ENCODE measurements around the gene ATP1A3. TPM values are rescaled to one million over a fixed set of nuclear protein-coding genes. Genes with fewer than 3 reads are reported as not detected.

The ATP1A3 gene
- total RNA-seq, 1 donor from 2014 or later = not detected

DNA sequence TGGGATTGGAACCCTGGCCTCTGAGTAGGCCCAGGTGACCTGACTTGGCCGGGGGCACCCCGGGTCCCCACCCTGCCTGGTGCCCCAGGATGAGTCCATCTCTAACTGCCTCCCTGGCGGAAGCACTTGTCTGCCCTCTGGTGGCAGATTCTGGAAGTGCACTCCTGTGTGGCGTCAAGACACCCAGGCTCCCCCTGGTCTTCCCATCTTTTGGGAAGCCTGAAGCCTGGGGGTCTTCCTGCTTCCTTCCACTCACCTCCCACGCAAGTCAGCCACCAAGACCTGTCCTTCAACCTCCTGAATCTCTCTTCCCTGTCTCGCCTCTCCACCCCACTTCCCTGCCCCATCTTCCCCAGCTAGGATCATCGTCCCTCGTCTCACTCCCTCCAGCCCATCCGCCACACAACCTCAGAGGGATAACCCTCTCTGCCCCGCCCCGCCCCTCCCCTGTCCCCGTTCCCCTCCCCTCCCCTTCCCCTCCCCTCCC is 42.3 kb downstream of the ATP1A3 start:
- Histone ChIP-seq H3K4me3 (ENCODE audit: low read depth, low read length) (no peak overlapping the region), H3K36me3 (ENCODE audit: control insufficient read depth, insufficient read depth, low read length) (peaks cover 2% of the 10 kb centered on the region), H3K27me3 (ENCODE audit: control insufficient read depth, insufficient read depth, low read length) (no peaks in the 10 kb centered on the region)
- TF ChIP-seq, protein P1, sequence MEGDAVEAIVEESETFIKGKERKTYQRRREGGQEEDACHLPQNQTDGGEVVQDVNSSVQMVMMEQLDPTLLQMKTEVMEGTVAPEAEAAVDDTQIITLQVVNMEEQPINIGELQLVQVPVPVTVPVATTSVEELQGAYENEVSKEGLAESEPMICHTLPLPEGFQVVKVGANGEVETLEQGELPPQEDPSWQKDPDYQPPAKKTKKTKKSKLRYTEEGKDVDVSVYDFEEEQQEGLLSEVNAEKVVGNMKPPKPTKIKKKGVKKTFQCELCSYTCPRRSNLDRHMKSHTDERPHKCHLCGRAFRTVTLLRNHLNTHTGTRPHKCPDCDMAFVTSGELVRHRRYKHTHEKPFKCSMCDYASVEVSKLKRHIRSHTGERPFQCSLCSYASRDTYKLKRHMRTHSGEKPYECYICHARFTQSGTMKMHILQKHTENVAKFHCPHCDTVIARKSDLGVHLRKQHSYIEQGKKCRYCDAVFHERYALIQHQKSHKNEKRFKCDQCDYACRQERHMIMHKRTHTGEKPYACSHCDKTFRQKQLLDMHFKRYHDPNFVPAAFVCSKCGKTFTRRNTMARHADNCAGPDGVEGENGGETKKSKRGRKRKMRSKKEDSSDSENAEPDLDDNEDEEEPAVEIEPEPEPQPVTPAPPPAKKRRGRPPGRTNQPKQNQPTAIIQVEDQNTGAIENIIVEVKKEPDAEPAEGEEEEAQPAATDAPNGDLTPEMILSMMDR (IDR thresholded peaks at IDR 0.05; ENCODE audit: insufficient read depth, low read length, severe bottlenecking) = peak; percentile 99
- peak; percentile 61 for DNase-seq (ENCODE audit: low read depth)
- no peak for FAIRE-seq

DNA sequence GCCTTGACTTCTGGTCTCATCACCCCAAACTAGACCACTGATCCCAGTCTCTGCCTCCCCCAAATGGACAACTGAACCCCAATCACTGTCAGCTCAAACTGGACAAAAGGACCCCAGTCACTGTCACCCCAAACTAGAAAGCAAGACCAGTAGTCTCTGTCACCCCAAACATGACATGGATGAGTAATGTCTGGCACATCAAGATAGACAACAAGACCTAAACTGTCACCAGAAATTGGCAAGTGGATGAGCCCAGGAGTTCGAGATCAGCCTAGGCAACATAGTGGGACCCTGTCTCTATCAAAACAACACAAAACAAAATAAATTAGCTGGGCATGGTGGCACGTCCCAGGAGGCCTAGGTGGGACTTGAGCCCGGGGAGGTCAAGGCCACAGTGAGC is 46.9 kb downstream of the ATP1A3 start:
- Histone ChIP-seq H3K27me3 (ENCODE audit: control insufficient read depth, insufficient read depth, low read length) (no peaks in the 10 kb centered on the region), H3K36me3 (ENCODE audit: control insufficient read depth, insufficient read depth, low read length) (no peaks in the 10 kb centered on the region), H3K4me3 (ENCODE audit: low read depth, low read length) (no peak overlapping the region)
- TF ChIP-seq, protein P1 (IDR thresholded peaks at IDR 0.05; ENCODE audit: insufficient read depth, low read length, severe bottlenecking) = no peak
- FAIRE-seq (peak; percentile 86), DNase-seq (ENCODE audit: low read depth) (no peak)

DNA sequence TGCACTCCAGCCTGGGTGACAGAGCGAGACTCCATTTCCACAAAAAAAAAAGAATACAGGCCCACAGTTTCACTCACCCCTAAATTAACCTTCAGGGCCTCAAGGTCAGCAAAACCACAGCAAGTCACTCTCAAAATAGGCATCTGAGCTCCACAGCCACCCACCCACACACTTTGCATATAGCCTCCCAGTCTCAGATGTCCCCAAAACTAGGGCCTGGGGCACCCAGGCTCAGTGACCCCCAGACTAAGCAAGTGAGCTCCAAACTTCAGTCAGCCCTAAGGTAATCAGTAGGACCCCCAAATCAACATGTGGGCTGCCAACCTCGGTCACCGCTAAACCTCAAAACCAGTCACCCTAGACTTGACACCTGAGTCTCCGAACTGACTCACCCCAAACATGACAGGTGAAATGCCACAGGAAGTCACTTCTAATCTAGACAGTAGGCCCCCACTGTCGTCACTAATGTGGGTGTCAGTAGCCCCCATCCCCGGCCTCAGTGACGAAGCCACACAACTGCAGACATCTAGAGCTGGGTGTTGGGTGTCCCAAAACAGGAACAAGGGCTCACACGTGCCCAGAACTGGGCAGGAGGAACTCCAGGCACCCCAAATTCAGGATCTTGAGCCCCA is 48.8 kb downstream of the ATP1A3 start:
- peaks cover 7% of the 10 kb centered on the region for H3K27me3 ChIP-seq (ENCODE audit: control insufficient read depth, insufficient read depth, low read length)
- TF ChIP-seq, protein P1 (IDR thresholded peaks at IDR 0.05; ENCODE audit: insufficient read depth, low read length, severe bottlenecking) = no peak
- no peak for DNase-seq (ENCODE audit: low read depth)
- no peaks in the 10 kb centered on the region for H3K36me3 ChIP-seq (ENCODE audit: control insufficient read depth, insufficient read depth, low read length)
- FAIRE-seq = peak; percentile 92
- no peak overlapping the region for H3K4me3 ChIP-seq (ENCODE audit: low read depth, low read length)

DNA sequence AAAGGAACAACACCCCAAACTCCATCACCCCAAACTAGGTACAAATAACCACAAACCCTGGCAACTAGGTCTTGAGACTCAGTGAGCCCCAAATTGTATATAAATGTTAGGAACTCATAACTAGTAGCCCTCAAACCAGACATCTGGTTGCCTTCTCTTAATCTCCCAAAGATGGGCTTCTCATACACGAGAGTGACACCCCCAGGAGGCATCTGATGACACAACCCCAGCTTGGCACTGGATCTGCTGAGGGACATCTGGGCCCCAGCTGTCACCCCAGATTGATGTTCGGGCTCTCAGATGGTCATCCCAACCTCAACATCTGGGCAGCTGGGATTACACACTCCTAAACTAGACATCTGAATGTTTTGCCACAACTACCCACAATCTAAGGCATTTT is 49.7 kb downstream of the ATP1A3 start:
- FAIRE-seq (no peak), DNase-seq (ENCODE audit: low read depth) (no peak)
- Histone ChIP-seq H3K4me3 (ENCODE audit: low read depth, low read length) (no peak overlapping the region), H3K36me3 (ENCODE audit: control insufficient read depth, insufficient read depth, low read length) (no peaks in the 10 kb centered on the region), H3K27me3 (ENCODE audit: control insufficient read depth, insufficient read depth, low read length) (peaks cover 7% of the 10 kb centered on the region)
- TF ChIP-seq, protein P1 (IDR thresholded peaks at IDR 0.05; ENCODE audit: insufficient read depth, low read length, severe bottlenecking) = no peak

DNA sequence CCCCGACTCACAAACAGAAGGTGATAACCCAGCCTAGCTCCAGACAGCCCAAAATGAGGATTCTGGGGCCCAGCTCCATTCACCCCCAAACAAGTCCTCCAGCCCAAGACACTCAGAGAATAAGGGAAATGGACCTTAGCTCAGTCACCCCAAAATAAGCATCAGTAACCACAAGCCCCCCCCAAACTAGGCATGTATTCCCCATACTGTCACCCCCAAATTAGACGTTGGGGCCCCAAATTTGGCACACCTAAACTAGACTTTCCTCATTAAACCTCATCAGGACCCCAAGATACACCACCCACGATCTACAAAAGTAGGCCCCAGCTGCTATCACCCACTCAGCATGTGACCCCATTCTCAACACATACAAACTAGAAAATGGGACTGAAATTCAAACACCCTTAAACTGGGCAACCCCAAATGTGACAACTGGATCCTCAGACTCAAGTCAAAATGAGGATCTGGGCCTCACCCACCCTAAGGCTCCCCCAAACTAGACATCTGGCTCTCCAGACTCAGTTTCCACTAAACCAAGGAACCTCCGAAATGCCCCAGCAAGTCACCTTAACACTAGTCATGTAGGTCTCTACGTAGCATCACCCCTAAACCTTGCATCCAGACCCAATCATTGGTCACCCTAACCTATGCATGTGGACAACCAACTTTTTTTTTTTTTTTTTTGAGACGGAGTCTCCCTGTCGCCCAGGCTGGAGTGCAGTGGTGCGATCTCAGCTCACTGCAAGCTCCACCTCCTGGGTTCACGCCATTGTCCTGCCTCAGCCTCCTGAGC is 52.4 kb downstream of the ATP1A3 start:
- peaks cover 9% of the 10 kb centered on the region for H3K27me3 ChIP-seq (ENCODE audit: control insufficient read depth, insufficient read depth, low read length)
- DNase-seq (ENCODE audit: low read depth) (no peak), FAIRE-seq (no peak)
- H3K4me3 ChIP-seq (ENCODE audit: low read depth, low read length) = no peak overlapping the region
- TF ChIP-seq, protein P1 (IDR thresholded peaks at IDR 0.05; ENCODE audit: insufficient read depth, low read length, severe bottlenecking) = no peak
- no peaks in the 10 kb centered on the region for H3K36me3 ChIP-seq (ENCODE audit: control insufficient read depth, insufficient read depth, low read length)

Measured in bronchial epithelial cell (primary cell).